ENCODE results near the gene SAMSN1. TPM values are rescaled to one million over a fixed set of nuclear protein-coding genes. Genes with fewer than 3 reads are reported as not detected.

SAMSN1 gene
- total and polyA plus RNA-seq, 2 donors from 2014 or later: 1.4 to 10.4 TPM

DNA sequence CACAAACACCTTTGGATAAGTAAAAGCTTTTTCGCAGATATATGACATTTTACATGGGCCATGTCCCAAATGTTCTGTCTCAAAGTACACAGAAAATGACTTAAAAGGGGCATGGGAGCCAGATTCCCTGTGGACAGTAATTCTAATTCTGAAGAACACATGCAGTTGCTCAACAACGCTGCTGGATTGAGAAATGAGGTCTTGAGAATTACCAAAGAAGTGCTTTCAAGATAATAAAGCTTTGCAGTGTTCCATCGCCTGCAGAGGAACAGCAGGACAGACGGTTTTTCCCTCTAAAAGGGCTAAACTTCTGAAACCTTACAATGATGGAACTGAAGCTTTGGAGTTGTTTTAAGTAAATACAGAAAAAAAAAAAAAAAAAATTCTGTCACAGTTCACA is 107.9 kb downstream of the SAMSN1 start:
- no peaks in the 10 kb centered on the region for H3K27me3 ChIP-seq (ENCODE audit: control insufficient read depth, insufficient read depth, low read length)
- intact Hi-C loops (cut with DNase I): no loop called here
- DNase-seq (no peak), FAIRE-seq (no peak)
- H3K27ac ChIP-seq (ENCODE audit: low read depth in 2 of 2, low read length in 2 of 2): no peak overlapping the region
- TF ChIP-seq, protein P1, sequence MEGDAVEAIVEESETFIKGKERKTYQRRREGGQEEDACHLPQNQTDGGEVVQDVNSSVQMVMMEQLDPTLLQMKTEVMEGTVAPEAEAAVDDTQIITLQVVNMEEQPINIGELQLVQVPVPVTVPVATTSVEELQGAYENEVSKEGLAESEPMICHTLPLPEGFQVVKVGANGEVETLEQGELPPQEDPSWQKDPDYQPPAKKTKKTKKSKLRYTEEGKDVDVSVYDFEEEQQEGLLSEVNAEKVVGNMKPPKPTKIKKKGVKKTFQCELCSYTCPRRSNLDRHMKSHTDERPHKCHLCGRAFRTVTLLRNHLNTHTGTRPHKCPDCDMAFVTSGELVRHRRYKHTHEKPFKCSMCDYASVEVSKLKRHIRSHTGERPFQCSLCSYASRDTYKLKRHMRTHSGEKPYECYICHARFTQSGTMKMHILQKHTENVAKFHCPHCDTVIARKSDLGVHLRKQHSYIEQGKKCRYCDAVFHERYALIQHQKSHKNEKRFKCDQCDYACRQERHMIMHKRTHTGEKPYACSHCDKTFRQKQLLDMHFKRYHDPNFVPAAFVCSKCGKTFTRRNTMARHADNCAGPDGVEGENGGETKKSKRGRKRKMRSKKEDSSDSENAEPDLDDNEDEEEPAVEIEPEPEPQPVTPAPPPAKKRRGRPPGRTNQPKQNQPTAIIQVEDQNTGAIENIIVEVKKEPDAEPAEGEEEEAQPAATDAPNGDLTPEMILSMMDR (IDR thresholded peaks at IDR 0.05; ENCODE audit: borderline replicate concordance, extremely low read depth, insufficient read depth): no peak
- H3K36me3 ChIP-seq (ENCODE audit: control insufficient read depth in 2 of 3, insufficient read depth in 3 of 3, low read length in 3 of 3): no peaks in the 10 kb centered on the region
- no peaks in the 10 kb centered on the region for H3K9me3 ChIP-seq (ENCODE audit: control insufficient read depth in 2 of 3, insufficient read depth in 1 of 3, low read length in 3 of 3)
- H3K4me1 ChIP-seq (ENCODE audit: control insufficient read depth in 2 of 3, insufficient read depth in 2 of 3, low read depth in 1 of 3, low read length in 3 of 3): no peaks in the 10 kb centered on the region
- H3K4me3 ChIP-seq (ENCODE audit: low read length in 3 of 3): no peak overlapping the region
- no peak overlapping the region for H3K9ac ChIP-seq (ENCODE audit: low read length in 3 of 3)

DNA sequence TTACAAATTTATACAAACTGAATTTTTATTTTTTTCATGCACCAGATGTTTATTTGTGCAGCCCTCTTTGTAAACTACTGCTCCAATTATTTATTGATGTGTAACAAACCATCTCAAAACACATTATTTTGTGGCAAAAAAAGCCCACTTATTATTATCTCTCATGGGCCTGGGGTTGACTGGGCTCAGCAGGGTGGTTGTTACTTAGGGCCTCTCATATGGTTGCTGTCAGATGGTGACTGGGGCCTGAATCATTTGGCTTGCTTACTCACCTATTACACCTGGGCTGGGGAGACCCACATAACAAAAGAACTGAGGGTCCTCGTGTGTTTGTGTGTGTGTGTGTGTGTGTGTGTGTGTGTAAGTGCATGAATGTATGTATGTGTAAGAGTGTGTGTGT is 110.7 kb downstream of the SAMSN1 start:
- H3K9ac ChIP-seq (ENCODE audit: low read length in 3 of 3): no peak overlapping the region
- TF ChIP-seq, protein P1 (IDR thresholded peaks at IDR 0.05; ENCODE audit: borderline replicate concordance, extremely low read depth, insufficient read depth): no peak
- intact Hi-C loops (cut with DNase I): no loop called here

More for the DNA sequence above, 110.7 kb downstream of the SAMSN1 start:
- H3K27ac ChIP-seq (ENCODE audit: low read depth in 2 of 2, low read length in 2 of 2): no peak overlapping the region
- H3K36me3 ChIP-seq (ENCODE audit: control insufficient read depth in 2 of 3, insufficient read depth in 3 of 3, low read length in 3 of 3): no peaks in the 10 kb centered on the region
- no peak overlapping the region for H3K4me3 ChIP-seq (ENCODE audit: low read length in 3 of 3)
- no peaks in the 10 kb centered on the region for H3K9me3 ChIP-seq (ENCODE audit: control insufficient read depth in 2 of 3, insufficient read depth in 1 of 3, low read length in 3 of 3)
- no peak for DNase-seq
- FAIRE-seq: no peak
- H3K4me1 ChIP-seq (ENCODE audit: control insufficient read depth in 2 of 3, insufficient read depth in 2 of 3, low read depth in 1 of 3, low read length in 3 of 3): no peaks in the 10 kb centered on the region
- H3K27me3 ChIP-seq (ENCODE audit: control insufficient read depth, insufficient read depth, low read length): no peaks in the 10 kb centered on the region

Other genes starting within 250 kb of the SAMSN1 start
- 30.8 TPM for gene HSPA13, start 163.2 kb downstream of the SAMSN1 start, total RNA-seq
- 7.9 TPM for gene HSPA13, start 163.2 kb downstream of the SAMSN1 start, polyA plus RNA-seq (ENCODE audit: insufficient read depth, low read depth, low replicate concordance)

All from kidney (tissue), 14 donors.